ENCODE data around the gene DGCR6. TPM values are rescaled to one million over a fixed set of nuclear protein-coding genes. Genes with fewer than 3 reads are reported as not detected.
"Not testable (repeated sequence)": the region's sequence is repeated elsewhere in the genome, so short reads cannot be mapped to it uniquely, and the experiment has no call there.

Gene DGCR6
- total and polyA plus RNA-seq, 2 experiments from 2014 or later, result 1.4 to 2.3 TPM

- not testable (repeated sequence) for H3K79me2 ChIP-seq (replicated peaks; ENCODE audit: insufficient read depth); H3K4me1 Mint-ChIP-seq; H3F3A ChIP-seq (replicated peaks; ENCODE audit: low read depth); H2AFZ ChIP-seq; H3K4me1 ChIP-seq (ENCODE audit: insufficient read depth); H3K27me3 ChIP-seq (ENCODE audit: insufficient read depth); H3K36me3 ChIP-seq (ENCODE audit: insufficient read depth); H3K27ac Mint-ChIP-seq; H4K20me1 ChIP-seq (replicated peaks; ENCODE audit: insufficient read depth); H3K4me2 ChIP-seq; H3K9me3 Mint-ChIP-seq; H3K36me3 Mint-ChIP-seq (ENCODE audit: low read depth); ATAC-seq; H3K27me3 Mint-ChIP-seq (ENCODE audit: insufficient read depth, low read depth, poor library complexity); H3K27ac ChIP-seq (ENCODE audit: low read depth); H3K9me2 ChIP-seq (ENCODE audit: insufficient read depth); H3K4me3 ChIP-seq; DNase-seq (ENCODE audit: low spot score); H3K4me3 Mint-ChIP-seq
Measured at GRCh38 chr22:18890510-18891192, 15.5 kb upstream of the DGCR6 start.

- H3K4me1 Mint-ChIP-seq; ATAC-seq; H3K27me3 Mint-ChIP-seq (ENCODE audit: insufficient read depth, low read depth, poor library complexity); H3K4me1 ChIP-seq (ENCODE audit: insufficient read depth); H3K9me3 Mint-ChIP-seq; H3K27ac ChIP-seq (ENCODE audit: low read depth); H4K20me1 ChIP-seq (replicated peaks; ENCODE audit: insufficient read depth); H3K79me2 ChIP-seq (replicated peaks; ENCODE audit: insufficient read depth); H3K36me3 ChIP-seq (ENCODE audit: insufficient read depth); H2AFZ ChIP-seq; DNase-seq (ENCODE audit: low spot score); H3K9me2 ChIP-seq (ENCODE audit: insufficient read depth); H3K4me2 ChIP-seq; H3K4me3 Mint-ChIP-seq; H3K36me3 Mint-ChIP-seq (ENCODE audit: low read depth); H3K4me3 ChIP-seq; H3F3A ChIP-seq (replicated peaks; ENCODE audit: low read depth); H3K27me3 ChIP-seq (ENCODE audit: insufficient read depth); H3K27ac Mint-ChIP-seq: not testable (repeated sequence)
Measured at GRCh38 chr22:18893775-18894174, 12.3 kb upstream of the DGCR6 start.

- H3K27me3 Mint-ChIP-seq (ENCODE audit: insufficient read depth, low read depth, poor library complexity); H3K27ac Mint-ChIP-seq: not testable (repeated sequence)
Measured at GRCh38 chr22:18896037-18896657, 10.0 kb upstream of the DGCR6 start.

GRCh38 chr22:18906410-18906745 is 258 bp downstream of the DGCR6 start:
- H3K36me3 Mint-ChIP-seq (ENCODE audit: low read depth); H3K27ac Mint-ChIP-seq; H3K9me2 ChIP-seq (ENCODE audit: insufficient read depth); H3K27me3 Mint-ChIP-seq (ENCODE audit: insufficient read depth, low read depth, poor library complexity); H3K4me3 Mint-ChIP-seq; H3K4me2 ChIP-seq; H2AFZ ChIP-seq; H3F3A ChIP-seq (replicated peaks; ENCODE audit: low read depth); H3K79me2 ChIP-seq (replicated peaks; ENCODE audit: insufficient read depth); H3K27ac ChIP-seq (ENCODE audit: low read depth); H3K9me3 Mint-ChIP-seq; H3K4me1 Mint-ChIP-seq; H3K4me1 ChIP-seq (ENCODE audit: insufficient read depth); H4K20me1 ChIP-seq (replicated peaks; ENCODE audit: insufficient read depth); H3K36me3 ChIP-seq (ENCODE audit: insufficient read depth); H3K27me3 ChIP-seq (ENCODE audit: insufficient read depth); H3K4me3 ChIP-seq; DNase-seq (ENCODE audit: low spot score): not testable (repeated sequence)
- peak; percentile 9 for ATAC-seq

More at GRCh38 chr22:18896037-18896657, 10.0 kb upstream of the DGCR6 start:
- not testable (repeated sequence) for H3K4me2 ChIP-seq; H4K20me1 ChIP-seq (replicated peaks; ENCODE audit: insufficient read depth); H3K4me1 ChIP-seq (ENCODE audit: insufficient read depth); H3K4me1 Mint-ChIP-seq; H3K4me3 ChIP-seq; H2AFZ ChIP-seq; H3F3A ChIP-seq (replicated peaks; ENCODE audit: low read depth); H3K9me3 Mint-ChIP-seq; H3K4me3 Mint-ChIP-seq; H3K27me3 ChIP-seq (ENCODE audit: insufficient read depth); H3K36me3 ChIP-seq (ENCODE audit: insufficient read depth); H3K79me2 ChIP-seq (replicated peaks; ENCODE audit: insufficient read depth); DNase-seq (ENCODE audit: low spot score); ATAC-seq; H3K27ac ChIP-seq (ENCODE audit: low read depth); H3K9me2 ChIP-seq (ENCODE audit: insufficient read depth); H3K36me3 Mint-ChIP-seq (ENCODE audit: low read depth)

Data from GM23338 (cell line).